ENCODE data around the gene TFAP2C.

Gene TFAP2C

DNA sequence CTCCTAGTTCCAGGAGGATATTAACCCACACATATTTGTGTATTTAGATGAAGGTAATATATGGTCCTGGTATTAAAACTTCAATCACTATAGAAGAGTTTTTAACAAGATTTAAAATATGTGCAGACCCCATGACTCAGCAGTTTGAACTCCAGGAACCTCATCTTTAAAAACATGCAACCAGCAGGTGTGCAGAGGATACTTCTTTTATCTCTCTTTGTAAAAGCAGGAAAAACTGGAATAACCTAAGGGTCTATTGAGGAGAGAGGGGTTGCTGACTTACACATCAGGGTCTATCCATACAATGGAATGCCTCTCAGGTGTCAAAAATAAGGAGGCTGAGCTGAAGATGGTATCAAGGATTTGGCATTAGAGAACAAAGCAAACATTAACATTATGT lies 36.9 kb upstream of the TFAP2C start:
- Histone ChIP-seq H3K4me3 (ENCODE audit: low read depth, low read length, poor library complexity, severe bottlenecking) (no peak overlapping the region), H3K9me2 (ENCODE audit: low read depth, low read length) (no peaks in the 10 kb centered on the region), H3K4me2 (ENCODE audit: low read length) (no peak overlapping the region), H3F3A (ENCODE audit: insufficient read depth, low read length) (no peaks in the 10 kb centered on the region), H3K4me1 (ENCODE audit: insufficient read depth, low read length, severe bottlenecking) (no peaks in the 10 kb centered on the region), H2AFZ (ENCODE audit: low read length) (no peak overlapping the region), H4K20me1 (ENCODE audit: insufficient read depth, low read length) (no peaks in the 10 kb centered on the region), H3K27ac (ENCODE audit: low read depth, low read length, poor library complexity, severe bottlenecking) (no peak overlapping the region), H3K9me3 (ENCODE audit: low read length) (no peaks in the 10 kb centered on the region), H3K79me2 (ENCODE audit: insufficient read depth, low read length) (no peaks in the 10 kb centered on the region), H3K27me3 (ENCODE audit: insufficient read depth, low read length) (no peaks in the 10 kb centered on the region; the same call in 1 of the 2 replicates), H3K9ac (ENCODE audit: low read length) (no peak overlapping the region), H3K36me3 (ENCODE audit: insufficient read depth, low read length) (no peaks in the 10 kb centered on the region)
- TF ChIP-seq CTCF (IDR thresholded peaks at IDR 0.05; ENCODE audit: low read length): no peak
- TF ChIP-seq EZH2 (IDR thresholded peaks at IDR 0.05; ENCODE audit: borderline replicate concordance, low read length): no peak

DNA sequence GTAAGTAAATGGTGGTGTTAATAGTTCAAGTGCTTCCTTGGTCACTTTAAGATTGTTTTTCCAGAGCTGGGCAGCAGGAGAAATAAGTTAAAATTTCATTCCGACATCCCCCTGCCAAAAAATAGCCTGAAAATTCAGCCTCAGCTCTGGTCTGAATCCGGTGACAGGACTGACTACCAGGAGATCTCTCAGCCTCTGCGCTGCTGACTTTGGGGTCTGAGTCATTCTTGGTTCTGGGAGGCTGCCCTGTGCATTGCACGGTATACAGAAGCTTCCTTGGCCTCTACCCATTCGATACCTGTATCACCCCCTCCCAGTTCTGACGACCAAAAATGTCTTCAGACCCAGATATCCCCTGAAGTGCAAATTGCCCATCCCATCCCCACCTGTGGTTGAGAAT lies 36.3 kb upstream of the TFAP2C start:
- H4K20me1 ChIP-seq (ENCODE audit: insufficient read depth, low read length): no peaks in the 10 kb centered on the region
- TF ChIP-seq CTCF (IDR thresholded peaks at IDR 0.05; ENCODE audit: low read length) (no peak), EZH2 (IDR thresholded peaks at IDR 0.05; ENCODE audit: borderline replicate concordance, low read length) (no peak)
- no peaks in the 10 kb centered on the region; the same call in 1 of the 2 replicates for H3K27me3 ChIP-seq (ENCODE audit: insufficient read depth, low read length)
- H3K27ac ChIP-seq (ENCODE audit: low read depth, low read length, poor library complexity, severe bottlenecking): no peak overlapping the region
- no peaks in the 10 kb centered on the region for H3K9me2 ChIP-seq (ENCODE audit: low read depth, low read length)
- H3K36me3 ChIP-seq (ENCODE audit: insufficient read depth, low read length): no peaks in the 10 kb centered on the region
- no peak overlapping the region for H2AFZ ChIP-seq (ENCODE audit: low read length)
- H3K9ac ChIP-seq (ENCODE audit: low read length): no peak overlapping the region
- no peaks in the 10 kb centered on the region for H3K4me1 ChIP-seq (ENCODE audit: insufficient read depth, low read length, severe bottlenecking)
- no peak overlapping the region for H3K4me2 ChIP-seq (ENCODE audit: low read length)
- H3F3A ChIP-seq (ENCODE audit: insufficient read depth, low read length): no peaks in the 10 kb centered on the region
- H3K79me2 ChIP-seq (ENCODE audit: insufficient read depth, low read length): no peaks in the 10 kb centered on the region
- H3K4me3 ChIP-seq (ENCODE audit: low read depth, low read length, poor library complexity, severe bottlenecking): no peak overlapping the region
- no peaks in the 10 kb centered on the region for H3K9me3 ChIP-seq (ENCODE audit: low read length)

DNA sequence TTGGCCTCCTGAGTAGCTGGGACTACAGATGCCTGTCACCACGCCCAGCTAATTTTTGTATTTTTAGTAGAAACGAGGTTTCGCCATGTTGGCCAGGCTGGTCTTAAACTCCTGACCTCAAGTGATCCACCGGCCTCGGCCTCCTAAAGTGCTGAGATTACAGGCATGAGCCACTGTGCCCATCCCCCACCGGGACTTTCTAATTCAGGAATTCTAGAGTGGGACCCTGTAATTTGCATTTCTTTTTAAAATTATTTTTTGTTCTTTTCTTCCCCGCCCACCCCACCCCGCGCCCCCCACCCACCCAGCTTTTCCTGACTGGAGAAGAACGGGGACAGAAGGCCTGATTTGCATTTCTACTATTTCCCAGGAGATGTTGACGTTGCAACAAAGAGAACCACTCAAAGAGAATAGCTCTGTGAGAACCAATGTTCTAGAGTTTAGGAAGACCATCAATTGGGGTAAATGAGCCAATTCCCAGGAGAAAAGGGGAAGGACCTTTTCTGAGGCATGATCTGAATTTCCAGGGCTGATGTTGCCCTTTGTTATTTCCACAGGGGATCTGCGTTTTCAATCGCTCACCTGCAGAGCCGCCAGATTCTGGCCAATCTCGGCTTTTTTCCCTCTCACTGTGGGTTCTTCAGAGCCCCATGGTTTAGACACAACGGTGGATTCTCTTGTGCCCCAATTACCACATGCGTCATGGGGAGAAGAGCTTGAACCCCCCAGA lies 33.2 kb upstream of the TFAP2C start:
- no peaks in the 10 kb centered on the region for H3K9me2 ChIP-seq (ENCODE audit: low read depth, low read length)
- H3F3A ChIP-seq (ENCODE audit: insufficient read depth, low read length): no peaks in the 10 kb centered on the region
- no peak overlapping the region for H3K9ac ChIP-seq (ENCODE audit: low read length)
- H3K9me3 ChIP-seq (ENCODE audit: low read length): no peaks in the 10 kb centered on the region
- H3K4me1 ChIP-seq (ENCODE audit: insufficient read depth, low read length, severe bottlenecking): no peaks in the 10 kb centered on the region
- TF ChIP-seq EZH2 (IDR thresholded peaks at IDR 0.05; ENCODE audit: borderline replicate concordance, low read length) (no peak), CTCF (IDR thresholded peaks at IDR 0.05; ENCODE audit: low read length) (no peak)
- H3K79me2 ChIP-seq (ENCODE audit: insufficient read depth, low read length): no peaks in the 10 kb centered on the region
- H3K4me2 ChIP-seq (ENCODE audit: low read length): no peak overlapping the region
- H3K27ac ChIP-seq (ENCODE audit: low read depth, low read length, poor library complexity, severe bottlenecking): no peak overlapping the region
- no peaks in the 10 kb centered on the region for H4K20me1 ChIP-seq (ENCODE audit: insufficient read depth, low read length)
- H3K27me3 ChIP-seq (ENCODE audit: insufficient read depth, low read length): no peaks in the 10 kb centered on the region
- H2AFZ ChIP-seq (ENCODE audit: low read length): no peak overlapping the region
- no peaks in the 10 kb centered on the region for H3K36me3 ChIP-seq (ENCODE audit: insufficient read depth, low read length)
- no peak overlapping the region for H3K4me3 ChIP-seq (ENCODE audit: low read depth, low read length, poor library complexity, severe bottlenecking)

Measured in OCI-LY1 (cell line).